ENCODE data around the gene NFIA.
"Not testable (repeated sequence)": the region's sequence is repeated elsewhere in the genome, so short reads cannot be mapped to it uniquely, and the experiment has no call there.

Gene NFIA

DNA sequence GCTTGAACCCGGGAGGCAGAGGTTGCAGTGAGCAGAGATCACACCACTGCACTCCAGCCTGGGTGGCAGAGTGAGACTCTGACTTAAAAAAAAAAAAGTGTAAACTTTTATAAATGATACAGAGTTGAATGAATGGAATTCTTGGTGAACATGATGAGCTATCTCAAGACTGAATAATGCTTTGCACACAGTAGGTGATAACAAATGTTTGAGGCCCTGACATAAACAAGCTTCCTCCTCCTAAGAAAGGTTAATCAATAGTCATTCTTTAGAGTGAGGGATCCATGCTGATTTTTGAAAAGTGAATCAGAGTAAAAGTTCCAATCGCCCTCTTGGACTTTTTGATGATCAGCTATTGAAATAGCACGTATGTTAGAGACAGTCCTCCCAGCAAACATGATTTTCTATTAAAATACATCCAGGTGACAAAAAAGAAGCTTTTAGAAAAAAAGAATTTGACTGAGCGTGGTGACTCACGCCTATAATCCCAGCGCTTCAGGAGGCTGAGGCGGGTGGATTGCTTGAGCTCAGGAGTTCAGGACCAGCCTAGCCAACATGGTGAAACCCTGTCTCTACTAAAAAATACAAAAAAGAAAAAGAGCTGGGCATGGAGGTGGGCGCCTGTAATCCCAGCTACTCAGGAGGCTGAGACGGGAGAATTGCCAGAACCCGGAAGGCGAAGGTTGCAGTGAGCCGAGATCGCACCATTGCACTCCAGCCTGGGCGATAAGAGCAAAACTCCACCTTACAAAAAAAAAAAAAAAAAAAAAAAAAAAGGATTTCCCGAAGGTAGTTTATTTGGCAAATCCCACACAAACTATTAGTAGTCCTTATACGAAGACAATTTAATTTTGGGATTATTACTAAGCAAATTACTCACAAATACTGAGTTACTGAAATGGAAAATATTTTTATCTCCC is 181.8 kb downstream of the NFIA start:
- Mint-ChIP-seq H3K4me1 (no peaks in the 10 kb centered on the region), H3K36me3 (no peaks in the 10 kb centered on the region), H3K4me3 (no peak overlapping the region), H3K27me3 (peaks cover 15% of the 10 kb centered on the region), H3K9me3 (no peaks in the 10 kb centered on the region), H3K27ac (no peak overlapping the region)
- no peak for ATAC-seq

DNA sequence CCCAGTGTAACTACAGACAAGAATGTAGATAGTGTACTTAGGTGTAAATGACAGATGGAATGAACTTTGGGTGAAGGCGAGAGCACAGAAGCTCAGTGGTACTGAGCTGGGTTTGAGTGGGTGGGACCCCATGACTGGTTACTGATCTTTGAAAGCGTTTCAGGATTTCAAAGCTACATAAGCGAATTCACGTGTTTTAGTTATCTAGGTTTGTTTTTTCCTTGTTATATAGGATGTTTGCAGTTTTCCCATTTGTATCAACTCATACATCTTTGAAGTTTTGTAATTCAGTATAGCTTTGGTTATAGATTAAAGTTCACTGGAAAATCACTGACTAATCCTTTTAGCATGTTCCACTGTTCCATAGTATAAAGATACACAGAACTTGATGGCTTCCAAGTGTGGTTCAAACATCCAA is 182.5 kb downstream of the NFIA start:
- Mint-ChIP-seq H3K27ac (no peak overlapping the region), H3K4me3 (no peak overlapping the region), H3K9me3 (no peaks in the 10 kb centered on the region), H3K27me3 (peaks cover 10% of the 10 kb centered on the region), H3K4me1 (peaks cover 6% of the 10 kb centered on the region), H3K36me3 (no peaks in the 10 kb centered on the region)
- no peak for ATAC-seq

DNA sequence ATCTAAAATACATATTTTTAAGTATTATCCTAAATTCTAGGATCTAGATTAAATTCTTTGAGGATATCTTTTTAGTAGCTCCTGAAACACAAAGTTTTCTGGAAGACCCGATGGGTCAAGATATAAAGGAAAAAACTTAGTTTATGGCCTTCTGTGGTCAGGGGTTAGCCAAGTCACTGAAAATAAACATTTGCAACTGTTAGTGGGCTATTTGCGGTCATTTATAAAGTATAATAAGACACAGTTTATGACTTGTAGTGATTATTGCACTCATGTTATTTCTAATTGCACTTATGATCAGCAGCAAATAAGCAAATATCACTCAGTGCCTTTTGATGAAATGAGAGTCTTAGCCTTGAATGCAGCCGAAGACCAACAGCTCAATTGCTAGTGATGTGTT is 183.3 kb downstream of the NFIA start:
- Mint-ChIP-seq H3K4me3 (no peak overlapping the region), H3K27me3 (peaks cover 10% of the 10 kb centered on the region), H3K36me3 (no peaks in the 10 kb centered on the region), H3K4me1 (peaks cover 7% of the 10 kb centered on the region), H3K9me3 (no peaks in the 10 kb centered on the region), H3K27ac (no peak overlapping the region)
- ATAC-seq, result no peak

DNA sequence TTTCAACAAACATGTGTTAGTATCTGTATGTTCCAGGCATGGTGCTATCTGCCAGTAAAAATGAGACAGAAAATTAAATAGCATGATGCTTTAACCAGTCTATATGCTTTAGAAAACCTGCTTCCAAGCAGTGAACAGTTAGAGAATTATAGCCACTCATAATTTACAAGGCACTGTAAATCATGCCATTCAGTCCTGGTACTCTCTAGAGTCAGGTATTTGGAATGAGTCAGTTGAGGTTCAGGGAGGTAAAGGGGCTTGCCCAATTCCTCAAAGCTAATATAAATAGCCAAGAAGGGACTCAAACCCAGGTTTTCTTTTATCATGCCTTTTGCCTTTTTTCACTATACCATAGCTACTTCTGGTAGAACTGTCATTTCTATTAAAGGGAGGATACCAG is 184.4 kb downstream of the NFIA start:
- no peak for ATAC-seq
- Mint-ChIP-seq H3K4me3 (no peak overlapping the region), H3K9me3 (no peaks in the 10 kb centered on the region), H3K4me1 (peaks cover 7% of the 10 kb centered on the region), H3K27me3 (peaks cover 10% of the 10 kb centered on the region), H3K27ac (no peak overlapping the region), H3K36me3 (no peaks in the 10 kb centered on the region)

DNA sequence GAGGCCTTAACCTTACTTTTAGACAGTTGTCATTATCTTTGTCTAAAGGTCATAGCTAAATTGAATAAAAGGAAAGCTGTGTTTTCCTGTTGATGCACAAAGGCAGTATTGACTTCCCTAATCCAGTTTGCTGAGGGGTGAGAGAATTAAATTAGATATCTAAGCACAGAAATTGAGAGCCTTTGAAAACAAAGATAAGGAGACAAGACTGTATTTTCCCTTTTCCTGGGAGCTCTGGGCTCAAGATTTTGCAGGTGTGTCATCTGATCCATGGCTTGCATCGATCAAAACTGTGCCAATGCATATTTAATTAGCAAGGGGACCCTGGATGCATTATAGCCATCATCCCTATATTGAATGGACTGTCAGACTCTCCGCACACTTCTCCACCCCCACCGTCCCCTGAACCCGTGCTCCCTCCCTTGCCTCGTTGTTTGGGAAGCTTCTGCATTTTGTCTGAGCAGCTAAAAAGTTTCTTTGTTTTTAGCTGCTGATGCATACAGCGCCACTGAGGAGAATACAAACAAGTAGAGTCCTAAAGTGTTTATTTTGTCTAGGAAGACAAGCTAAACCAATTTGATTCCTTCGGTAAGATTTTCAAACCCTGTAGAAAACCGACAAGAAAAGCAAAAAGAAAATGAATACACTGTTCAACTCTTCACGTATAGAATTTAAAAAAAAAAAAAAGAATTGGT is 186.3 kb downstream of the NFIA start:
- Mint-ChIP-seq H3K4me1 (peaks cover 7% of the 10 kb centered on the region), H3K36me3 (no peaks in the 10 kb centered on the region), H3K27me3 (no peaks in the 10 kb centered on the region), H3K27ac (no peak overlapping the region), H3K4me3 (no peak overlapping the region), H3K9me3 (no peaks in the 10 kb centered on the region)
- ATAC-seq, result no peak

DNA sequence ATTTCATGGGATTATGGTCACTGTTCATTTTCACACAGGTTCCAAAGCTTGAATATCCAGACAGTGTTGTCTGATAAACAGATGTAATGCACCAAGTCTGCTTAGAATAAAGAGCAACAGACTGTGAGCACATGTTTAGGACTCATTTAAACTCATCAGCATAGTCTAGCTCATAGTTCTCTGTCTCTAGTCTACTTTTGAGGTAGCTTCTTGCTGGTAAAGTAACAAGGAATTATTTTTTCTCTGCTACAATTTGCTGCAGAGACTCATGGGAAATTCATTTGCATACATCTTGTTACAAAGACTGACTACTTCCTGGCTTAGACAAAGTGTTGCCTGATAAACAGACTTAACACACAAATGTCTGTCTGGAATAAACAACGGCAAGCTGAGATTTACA is 187.2 kb downstream of the NFIA start:
- H3K27ac Mint-ChIP-seq, result no peak overlapping the region
- no peaks in the 10 kb centered on the region for H3K9me3 Mint-ChIP-seq

DNA sequence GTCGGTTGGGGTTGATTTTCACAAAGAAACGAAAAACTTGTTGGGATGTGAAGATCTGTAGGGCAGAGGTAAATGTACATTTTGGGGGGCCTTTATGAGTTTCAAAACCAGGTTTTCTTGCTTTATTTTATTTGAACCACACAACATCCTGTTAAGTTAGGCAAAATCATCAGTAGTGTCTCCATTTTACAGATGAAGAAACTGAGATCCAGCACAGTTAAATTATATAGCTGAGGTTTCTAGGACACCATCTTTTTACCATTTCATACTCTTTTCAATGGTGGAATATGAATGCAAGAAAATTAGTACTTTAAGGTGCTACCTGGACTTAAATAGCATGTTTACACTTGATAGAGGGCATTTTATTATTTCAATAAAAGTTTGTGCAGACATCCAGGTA is 187.7 kb downstream of the NFIA start:
- peaks cover 7% of the 10 kb centered on the region for H3K4me1 Mint-ChIP-seq
- H3K27me3 Mint-ChIP-seq, result no peaks in the 10 kb centered on the region
- H3K27ac Mint-ChIP-seq, result no peak overlapping the region
- H3K9me3 Mint-ChIP-seq, result no peaks in the 10 kb centered on the region
- no peak overlapping the region for H3K4me3 Mint-ChIP-seq
- ATAC-seq, result no peak
- H3K36me3 Mint-ChIP-seq, result no peaks in the 10 kb centered on the region

More for the DNA sequence above, 187.2 kb downstream of the NFIA start:
- H3K36me3 Mint-ChIP-seq, result no peaks in the 10 kb centered on the region
- no peaks in the 10 kb centered on the region for H3K27me3 Mint-ChIP-seq
- no peak for ATAC-seq
- H3K4me3 Mint-ChIP-seq, result no peak overlapping the region
- peaks cover 7% of the 10 kb centered on the region for H3K4me1 Mint-ChIP-seq

DNA sequence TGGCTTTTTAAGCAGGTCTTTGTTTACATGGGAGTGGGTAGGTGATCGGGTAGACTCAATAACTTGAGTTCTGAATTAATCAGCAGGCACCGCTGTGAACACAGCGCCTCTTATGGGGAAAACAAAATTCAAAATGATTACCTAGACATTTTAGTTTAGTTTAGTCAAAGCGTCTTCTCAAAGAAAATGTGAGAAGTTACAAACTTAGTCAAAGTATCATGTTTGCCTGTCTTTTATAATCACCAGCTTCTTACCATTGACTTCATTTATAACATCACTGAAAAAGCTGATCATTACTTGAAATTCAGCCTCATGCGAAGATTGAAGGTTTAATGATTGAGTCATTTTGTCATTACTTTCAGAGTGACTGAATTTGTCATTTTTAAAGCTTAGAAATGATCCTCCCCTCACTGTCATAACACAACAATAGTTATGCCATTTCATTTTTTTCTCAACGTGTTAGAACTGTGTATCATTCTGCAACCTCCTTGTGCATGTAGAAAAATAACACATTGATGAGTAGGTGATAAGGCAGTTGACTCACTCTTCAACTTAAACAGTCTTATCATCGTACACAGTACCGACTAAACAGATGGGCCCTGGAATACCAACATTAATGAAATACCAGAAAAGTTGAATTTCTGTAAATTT is 188.5 kb downstream of the NFIA start:
- no peaks in the 10 kb centered on the region for H3K9me3 Mint-ChIP-seq
- no peaks in the 10 kb centered on the region for H3K27me3 Mint-ChIP-seq
- no peak overlapping the region for H3K27ac Mint-ChIP-seq
- H3K36me3 Mint-ChIP-seq, result no peaks in the 10 kb centered on the region
- no peak overlapping the region for H3K4me3 Mint-ChIP-seq
- no peak for ATAC-seq
- peaks cover 7% of the 10 kb centered on the region for H3K4me1 Mint-ChIP-seq

DNA sequence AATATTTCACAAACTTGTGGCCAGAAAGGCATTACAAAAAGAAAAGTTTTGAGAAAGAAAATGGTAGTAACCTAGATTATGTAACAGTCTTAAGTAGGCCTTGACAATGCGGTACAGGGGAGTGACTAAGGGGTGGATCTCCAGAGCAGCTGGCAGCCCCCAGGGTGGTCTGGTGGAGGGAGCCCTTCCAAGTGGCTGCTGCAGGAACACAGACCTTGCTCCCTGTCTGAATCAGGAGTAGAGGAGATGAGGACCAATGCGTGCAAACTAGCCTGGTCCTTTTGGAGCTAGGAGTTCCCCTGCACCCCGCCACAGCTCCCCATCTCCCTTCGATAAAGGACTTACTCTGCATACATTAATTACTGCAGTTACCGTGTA is 189.0 kb downstream of the NFIA start:
- peaks cover 7% of the 10 kb centered on the region for H3K4me1 Mint-ChIP-seq
- no peaks in the 10 kb centered on the region for H3K27me3 Mint-ChIP-seq
- no peak overlapping the region for H3K4me3 Mint-ChIP-seq
- H3K27ac Mint-ChIP-seq, result no peak overlapping the region
- no peak for ATAC-seq
- no peaks in the 10 kb centered on the region for H3K36me3 Mint-ChIP-seq
- no peaks in the 10 kb centered on the region for H3K9me3 Mint-ChIP-seq

DNA sequence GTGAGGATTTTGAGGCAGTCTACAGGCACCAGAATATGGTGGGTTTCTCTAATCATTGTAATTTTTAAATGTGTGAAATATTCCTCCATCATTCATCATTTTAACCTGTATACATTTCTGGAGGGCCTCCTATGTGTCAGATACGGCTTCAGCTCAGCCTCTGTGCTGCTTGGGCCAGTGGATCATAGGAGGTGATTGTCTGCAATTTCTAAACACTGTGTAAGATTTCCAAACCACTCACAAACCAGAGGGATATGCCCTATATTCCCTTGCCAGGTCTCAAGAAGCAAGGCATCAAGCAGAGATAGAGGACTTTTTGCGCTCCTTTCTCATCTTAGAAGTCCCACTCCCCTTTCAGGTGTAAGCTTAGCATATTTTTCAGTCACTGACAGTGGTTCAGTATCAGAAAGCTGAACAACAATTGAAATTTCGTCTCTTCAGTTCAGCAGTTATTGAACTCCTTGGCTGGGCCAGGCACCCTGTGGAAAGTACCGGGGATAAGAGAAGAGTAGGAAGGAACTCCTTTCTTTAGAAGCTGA is 190.9 kb downstream of the NFIA start:
- H3K9me3 Mint-ChIP-seq, result no peaks in the 10 kb centered on the region
- H3K27me3 Mint-ChIP-seq, result peaks cover 3% of the 10 kb centered on the region
- no peak overlapping the region for H3K4me3 Mint-ChIP-seq

DNA sequence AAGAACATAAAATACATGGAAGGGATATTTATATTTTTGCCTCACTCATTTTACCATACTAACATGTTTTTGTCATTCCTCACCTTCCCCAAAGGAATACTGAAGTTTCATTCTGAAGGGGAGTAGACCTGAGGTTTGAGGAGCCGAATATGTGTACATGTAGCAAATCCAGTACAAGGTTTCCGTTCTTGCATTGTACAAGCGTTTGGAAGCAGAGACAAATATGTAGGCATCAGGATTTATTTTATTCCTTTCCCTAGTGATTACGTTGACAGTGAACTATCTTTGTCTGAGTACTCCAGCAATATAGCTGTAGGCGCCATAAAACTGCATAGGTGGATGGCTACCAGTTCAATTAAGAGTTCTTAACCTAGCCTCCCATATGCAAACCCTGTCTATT is 191.5 kb downstream of the NFIA start:
- H3K4me1 Mint-ChIP-seq, result peaks cover 7% of the 10 kb centered on the region
- H3K9me3 Mint-ChIP-seq, result no peaks in the 10 kb centered on the region
- ATAC-seq, result no peak
- no peak overlapping the region for H3K27ac Mint-ChIP-seq
- no peaks in the 10 kb centered on the region for H3K36me3 Mint-ChIP-seq
- H3K4me3 Mint-ChIP-seq, result no peak overlapping the region
- H3K27me3 Mint-ChIP-seq, result peaks cover 8% of the 10 kb centered on the region

More for the DNA sequence above, 190.9 kb downstream of the NFIA start:
- Mint-ChIP-seq H3K4me1 (peaks cover 7% of the 10 kb centered on the region), H3K36me3 (no peaks in the 10 kb centered on the region), H3K27ac (no peak overlapping the region)
- no peak for ATAC-seq

DNA sequence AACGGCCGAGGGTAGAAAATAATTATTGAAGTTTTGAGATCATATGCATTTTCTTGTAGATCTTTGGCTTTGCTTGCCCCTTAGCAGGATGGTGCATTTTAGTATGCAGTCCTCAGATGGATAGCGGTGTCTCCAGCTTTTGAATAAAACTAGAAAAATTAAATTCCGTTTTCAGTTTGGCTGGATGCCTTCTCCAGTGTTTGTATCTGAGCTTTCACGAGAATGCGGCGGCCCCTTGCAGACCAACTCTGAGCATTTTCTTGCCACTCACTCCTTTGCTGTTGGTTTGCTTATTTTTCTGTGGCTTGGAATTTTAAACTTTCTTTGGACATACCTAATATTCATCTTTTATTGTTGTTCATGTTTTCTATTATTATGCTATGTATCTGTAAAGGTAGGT is 192.6 kb downstream of the NFIA start:
- Mint-ChIP-seq H3K27ac (no peak overlapping the region), H3K9me3 (no peaks in the 10 kb centered on the region), H3K27me3 (peaks cover 8% of the 10 kb centered on the region), H3K4me1 (peaks cover 8% of the 10 kb centered on the region), H3K36me3 (no peaks in the 10 kb centered on the region), H3K4me3 (no peak overlapping the region)
- no peak for ATAC-seq

DNA sequence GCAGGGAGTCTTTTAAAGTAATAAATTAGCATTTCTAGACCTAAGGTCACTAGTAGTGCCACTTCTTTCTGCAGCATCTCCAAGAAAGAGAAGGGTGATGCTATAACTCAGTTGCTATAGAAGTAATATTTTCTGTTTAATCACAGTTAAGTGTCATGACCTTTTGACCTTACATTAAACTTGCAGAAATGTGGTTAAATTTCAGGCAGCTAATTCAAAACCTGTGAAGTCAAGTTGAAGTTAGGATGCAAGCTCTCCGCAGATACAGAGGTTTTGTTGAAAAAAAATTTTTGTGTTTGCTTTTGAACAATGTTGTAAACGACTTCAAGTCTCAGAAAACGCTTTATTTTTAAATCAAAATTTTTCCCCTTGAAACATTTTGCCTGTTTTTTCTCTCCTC is 193.9 kb downstream of the NFIA start:
- H3K36me3 Mint-ChIP-seq, result no peaks in the 10 kb centered on the region
- peaks cover 11% of the 10 kb centered on the region for H3K4me1 Mint-ChIP-seq
- ATAC-seq, result no peak
- H3K9me3 Mint-ChIP-seq, result no peaks in the 10 kb centered on the region
- H3K27me3 Mint-ChIP-seq, result peaks cover 8% of the 10 kb centered on the region
- H3K4me3 Mint-ChIP-seq, result no peak overlapping the region
- H3K27ac Mint-ChIP-seq, result no peak overlapping the region

DNA sequence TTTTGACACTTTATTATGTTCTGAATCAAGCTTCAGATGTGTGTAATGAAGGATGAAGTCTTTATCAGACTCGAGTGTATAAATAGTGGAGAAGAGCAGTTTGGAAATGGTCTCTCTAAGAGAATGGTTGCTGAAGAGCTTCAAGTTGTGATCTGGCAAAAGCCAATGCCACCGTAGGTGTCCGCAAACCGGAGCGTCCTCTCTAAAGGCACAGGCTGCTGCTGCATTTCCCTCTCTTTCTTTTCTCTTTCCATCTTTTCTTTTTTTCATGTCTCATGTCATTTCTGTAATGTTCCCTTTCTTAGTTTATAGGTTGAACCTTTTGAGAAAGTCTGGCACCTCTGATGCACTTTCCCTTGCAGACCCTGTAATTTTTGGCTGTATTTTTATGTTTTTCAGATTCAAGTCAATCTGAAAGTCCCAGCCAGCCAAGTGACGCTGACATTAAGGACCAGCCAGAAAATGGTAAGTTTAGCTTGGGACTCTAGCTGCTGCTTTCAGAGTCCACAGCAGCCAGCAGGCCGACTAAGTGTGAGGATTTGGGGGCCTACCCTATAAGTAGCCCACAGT is 194.8 kb downstream of the NFIA start:
- H3K27me3 Mint-ChIP-seq, result peaks cover 8% of the 10 kb centered on the region
- no peaks in the 10 kb centered on the region for H3K9me3 Mint-ChIP-seq
- peaks cover 11% of the 10 kb centered on the region for H3K4me1 Mint-ChIP-seq
- no peak for ATAC-seq
- no peak overlapping the region for H3K27ac Mint-ChIP-seq
- H3K36me3 Mint-ChIP-seq, result no peaks in the 10 kb centered on the region
- no peak overlapping the region for H3K4me3 Mint-ChIP-seq

DNA sequence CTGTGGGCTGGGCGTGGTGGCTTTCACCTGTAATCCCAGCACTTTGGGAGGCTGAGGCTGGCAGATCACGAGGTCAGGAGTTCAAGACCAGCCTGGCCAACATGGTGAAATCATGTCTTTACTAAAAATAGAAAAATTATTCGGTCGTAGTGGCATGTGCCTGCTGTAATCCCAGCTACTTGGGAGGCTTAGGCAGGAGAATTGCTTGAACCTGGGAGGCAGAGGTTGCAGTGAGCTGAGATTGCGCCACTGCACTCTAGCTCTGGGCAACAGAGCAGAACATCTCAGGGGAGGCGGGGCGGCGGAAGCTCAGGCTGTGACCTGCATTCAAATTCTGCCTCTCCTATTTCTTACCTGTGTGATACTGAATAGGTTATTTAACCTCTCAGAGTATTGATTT is 196.1 kb downstream of the NFIA start:
- H3K27ac Mint-ChIP-seq, ATAC-seq, H3K9me3 Mint-ChIP-seq, H3K27me3 Mint-ChIP-seq, H3K4me3 Mint-ChIP-seq, H3K36me3 Mint-ChIP-seq: not testable (repeated sequence)
- H3K4me1 Mint-ChIP-seq, result peaks cover 11% of the 10 kb centered on the region
